Fibroblast of mammary gland (primary cell): ENCODE results near the gene TNFRSF1B.

Experiments used
- DNase-seq: peaks from one replicate; pipeline ENCODE4 v3.0.0-alpha.2; 2010; ENCODE audit warnings: low read depth
- H3K4me3 ChIP-seq: 2 replicates; pipeline ENCODE4 v1.5.1; 2011; ENCODE audit warnings: low read depth, mild to moderate bottlenecking, low read length, moderate library complexity; ENCODE audit not compliant: control insufficient read depth
- CTCF ChIP-seq: conservative IDR thresholded peaks from 2 replicates; pipeline ENCODE4 v1.5.1; 2011; ENCODE audit warnings: low read depth, low read length, inconsistent platforms; ENCODE audit not compliant: control insufficient read depth, insufficient read depth

TNFRSF1B gene

DNA sequence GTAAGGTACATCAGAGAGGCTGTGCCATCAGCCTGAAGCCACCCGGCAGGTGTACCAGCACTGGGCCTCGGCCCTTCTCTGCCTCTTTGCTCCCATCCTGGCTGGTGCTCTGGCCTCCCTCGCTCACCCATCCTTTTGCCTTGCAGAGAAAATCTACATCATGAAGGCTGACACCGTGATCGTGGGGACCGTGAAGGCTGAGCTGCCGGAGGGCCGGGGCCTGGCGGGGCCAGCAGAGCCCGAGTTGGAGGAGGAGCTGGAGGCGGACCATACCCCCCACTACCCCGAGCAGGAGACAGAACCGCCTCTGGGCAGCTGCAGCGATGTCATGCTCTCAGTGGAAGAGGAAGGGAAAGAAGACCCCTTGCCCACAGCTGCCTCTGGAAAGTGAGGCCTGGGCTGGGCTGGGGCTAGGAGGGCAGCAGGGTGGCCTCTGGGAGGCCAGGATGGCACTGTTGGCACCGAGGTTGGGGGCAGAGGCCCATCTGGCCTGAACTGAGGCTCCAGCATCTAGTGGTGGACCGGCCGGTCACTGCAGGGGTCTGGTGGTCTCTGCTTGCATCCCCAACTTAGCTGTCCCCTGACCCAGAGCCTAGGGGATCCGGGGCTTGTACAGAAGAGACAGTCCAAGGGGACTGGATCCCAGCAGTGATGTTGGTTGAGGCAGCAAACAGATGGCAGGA, 24.5 kb upstream of the TNFRSF1B start:
- no peak for TF ChIP-seq CTCF
- DNase-seq = no peak
- H3K4me3 ChIP-seq = no peak overlapping the region

GRCh38 chr1:12142891-12143630, 23.7 kb upstream of the TNFRSF1B start:
- no peak for DNase-seq
- H3K4me3 ChIP-seq = no peak overlapping the region
- TF ChIP-seq CTCF = no peak

GRCh38 chr1:12143631-12144155, 23.1 kb upstream of the TNFRSF1B start:
- no peak for TF ChIP-seq CTCF
- DNase-seq = peak; percentile 97
- H3K4me3 ChIP-seq = no peak overlapping the region

DNA sequence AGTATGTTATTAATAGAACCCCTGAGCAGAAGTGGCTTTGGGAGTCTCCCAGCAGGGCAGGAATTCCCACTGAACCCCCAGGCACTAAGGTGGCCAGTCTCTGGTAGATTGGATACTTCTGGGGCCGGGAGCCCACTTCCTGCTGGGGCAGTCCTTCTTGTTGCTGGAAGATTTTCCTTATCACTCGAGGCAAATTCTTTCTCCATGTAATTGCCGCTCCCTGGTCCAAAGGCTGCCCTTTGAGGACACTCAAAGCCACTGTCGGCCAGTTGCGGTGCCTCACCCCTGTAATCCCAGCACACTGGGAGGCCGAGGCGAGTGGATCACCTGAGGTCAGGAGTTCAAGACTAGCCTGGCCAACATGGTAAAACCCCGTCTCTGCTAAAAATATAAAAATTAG, 22.6 kb upstream of the TNFRSF1B start:
- TF ChIP-seq CTCF = no peak
- no peak overlapping the region for H3K4me3 ChIP-seq
- no peak for DNase-seq

DNA sequence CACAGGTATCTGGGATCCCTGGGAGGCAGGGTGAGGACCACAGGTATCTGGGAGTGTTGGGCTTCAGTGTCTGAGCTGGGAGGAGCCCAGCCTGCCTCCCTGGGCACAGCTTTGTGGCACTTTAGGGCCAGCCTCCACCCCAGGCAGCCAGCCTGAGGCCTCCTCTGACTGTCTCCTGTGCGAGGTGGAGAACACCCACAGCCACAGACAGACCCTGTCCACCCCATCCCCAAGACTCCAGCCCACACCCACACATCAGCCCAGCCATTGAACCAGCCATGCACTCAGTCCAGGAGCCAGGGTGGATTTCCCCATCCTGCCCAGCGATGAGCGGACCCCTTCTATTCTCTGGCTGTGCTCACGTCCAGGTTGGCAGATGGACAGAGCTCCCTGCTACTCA, 21.8 kb upstream of the TNFRSF1B start:
- TF ChIP-seq CTCF = no peak
- no peak for DNase-seq
- no peak overlapping the region for H3K4me3 ChIP-seq

DNA sequence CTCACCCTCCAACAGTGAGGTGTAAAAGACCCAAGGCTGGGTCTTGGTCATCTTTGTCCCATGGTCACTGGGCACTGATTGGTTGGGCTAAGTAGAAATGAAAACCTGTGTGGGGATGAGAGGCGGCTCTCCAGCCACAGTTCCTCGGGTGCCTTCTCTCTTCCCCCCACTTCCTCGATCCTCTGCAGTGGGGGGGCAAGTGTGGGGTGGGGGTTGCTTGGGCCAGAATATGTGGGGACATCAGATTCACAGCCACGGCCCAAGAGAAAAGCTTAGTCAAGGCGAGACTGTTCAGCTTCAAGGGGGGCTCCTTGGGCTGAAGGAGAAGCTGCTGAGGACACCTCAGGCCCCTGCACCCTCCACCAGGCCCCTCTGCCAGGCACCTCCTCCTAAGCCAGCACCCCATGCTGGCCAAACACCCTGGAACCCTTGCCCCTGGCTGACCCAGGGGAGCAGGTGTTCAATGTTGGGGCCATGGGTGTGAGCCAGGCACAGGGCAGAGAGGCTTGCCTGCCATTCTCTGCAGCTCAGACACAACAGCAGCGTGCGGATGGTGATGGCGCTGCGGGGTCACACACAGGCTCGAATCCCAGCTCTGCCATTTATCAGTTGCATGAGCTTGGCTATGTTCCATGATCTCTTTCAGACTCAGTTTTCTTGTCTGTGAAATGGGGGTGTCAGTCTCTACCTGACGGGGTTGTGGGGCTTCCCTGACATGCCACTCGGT, 21.0 kb upstream of the TNFRSF1B start:
- H3K4me3 ChIP-seq = no peak overlapping the region
- no peak for TF ChIP-seq CTCF
- no peak for DNase-seq
